B cell (primary cell): ENCODE measurements around the gene CNR2. TPM values are rescaled to one million over a fixed set of nuclear protein-coding genes. Genes with fewer than 3 reads are reported as not detected.

Experiments used
- ATAC-seq: fragments of 200-7000 bp; cut with Tn5 transposase; one replicate; pipeline ENCODE4 v1.10.0; 2021; ENCODE audit warnings: low read depth, mild to moderate bottlenecking, moderate number of reproducible peaks, moderate library complexity
- CTCF ChIA-PET: fragments of 350-600 bp; sonication (Branson Sonifier 250); formaldehyde crosslinking; loops from one replicate; lab custom pipeline; 2021; ENCODE audit warnings: antibody characterized with exemption, inconsistent platforms; lab: Charles Lee
- POLR2A ChIA-PET: fragments of 350-600 bp; sonication (Branson Sonifier 250); formaldehyde crosslinking; loops from one replicate; lab custom pipeline; 2021; ENCODE audit warnings: antibody characterized with exemption; lab: Charles Lee
- DNase-seq: peaks from one replicate; pipeline ENCODE4 v3.0.0; 2013
- H2AFZ ChIP-seq: 2 replicates; pipeline ENCODE4 v1.6.1; 2012; ENCODE audit warnings: mild to moderate bottlenecking, low read depth, low read length; ENCODE audit not compliant: insufficient read depth, poor library complexity, severe bottlenecking
- H3K27ac ChIP-seq, 2 donors: 1 replicate in 1 of 2; 2 replicates in 1 of 2; pipeline ENCODE4 v1.5.1; 2012 to 2013; ENCODE audit warnings: low read length in 2 of 2, mild to moderate bottlenecking in 2 of 2, moderate library complexity in 1 of 2
- H3K27me3 ChIP-seq, 4 experiments: fragments of 200-600 bp in 1 of 4; sonication (generic) in 1 of 4; replicated peaks in 1 of 4; 1 replicate in 2 of 4; 2 replicates in 2 of 4; pipeline versions ENCODE4 v1.6.1 to v1.7.0; 2013 to 2016; ENCODE audit warnings: low read length in 3 of 4, mild to moderate bottlenecking in 2 of 4, mixed read lengths in 1 of 4, moderate library complexity in 1 of 4; ENCODE audit not compliant: insufficient read depth in 4 of 4, control insufficient read depth in 3 of 4; ENCODE audit errors: control extremely low read depth in 1 of 4
- H3K36me3 ChIP-seq, 2 experiments: replicated peaks in 1 of 2; 1 replicate in 1 of 2; 2 replicates in 1 of 2; pipeline versions ENCODE4 v1.6.1 to v1.7.1; 2013; ENCODE audit warnings: low read length in 1 of 2; ENCODE audit not compliant: insufficient read depth in 2 of 2, control insufficient read depth in 1 of 2; ENCODE audit errors: control extremely low read depth in 1 of 2, extremely low read depth in 1 of 2
- H3K4me1 ChIP-seq, 2 donors: fragments of 200-600 bp in 1 of 2; sonication (generic) in 1 of 2; 1 replicate in 1 of 2; 2 replicates in 1 of 2; pipeline versions ENCODE4 v1.5.1 to v1.6.1; 2013 to 2017; ENCODE audit warnings: low read length in 2 of 2; ENCODE audit not compliant: control insufficient read depth in 2 of 2, insufficient read depth in 2 of 2
- H3K4me2 ChIP-seq: replicated peaks from 2 replicates; pipeline ENCODE3; 2012; ENCODE audit warnings: mild to moderate bottlenecking, low read depth, low read length; ENCODE audit not compliant: poor library complexity, severe bottlenecking
- H3K4me3 ChIP-seq, 5 experiments: fragments of 200-600 bp in 1 of 5; sonication (generic) in 1 of 5; 1 replicate in 3 of 5; 2 replicates in 2 of 5; pipeline versions ENCODE4 v1.5.1 to v1.7.0; 2011 to 2016; ENCODE audit warnings: low read length in 4 of 5, mild to moderate bottlenecking in 4 of 5, low read depth in 2 of 5, control low read depth in 1 of 5, moderate library complexity in 1 of 5; ENCODE audit not compliant: insufficient read depth in 1 of 5; ENCODE audit errors: control extremely low read depth in 1 of 5, extremely low read depth in 1 of 5
- H3K79me2 ChIP-seq: fragments of 200-600 bp; sonication (generic); one replicate; pipeline ENCODE4 v1.6.0; 2016; ENCODE audit warnings: low read length; ENCODE audit not compliant: control insufficient read depth, insufficient read depth
- H3K9ac ChIP-seq: fragments of 200-600 bp; sonication (generic); 2 replicates; pipeline ENCODE4 v1.6.1; 2017; ENCODE audit warnings: mild to moderate bottlenecking, low read length, moderate library complexity
- H3K9me3 ChIP-seq, 3 donors: one replicate each; pipeline versions ENCODE4 v1.6.1 to v1.7.1; 2013; ENCODE audit warnings: low read length in 2 of 3; ENCODE audit not compliant: control insufficient read depth in 2 of 3, insufficient read depth in 1 of 3; ENCODE audit errors: control extremely low read depth in 1 of 3
- H4K20me1 ChIP-seq: 2 replicates; pipeline ENCODE4 v1.6.0; 2012; ENCODE audit warnings: mild to moderate bottlenecking, low read length; ENCODE audit not compliant: insufficient read depth, control insufficient read depth, poor library complexity, severe bottlenecking
- H3K27ac Mint-ChIP-seq: one replicate; pipeline ENCODE4 v1.8.0; 2021; ENCODE audit warnings: mixed read lengths
- H3K27me3 Mint-ChIP-seq: one replicate; pipeline ENCODE4 v1.8.0; 2021; ENCODE audit warnings: mixed read lengths
- H3K4me1 Mint-ChIP-seq: one replicate; pipeline ENCODE4 v1.8.0; 2021; ENCODE audit warnings: mixed read lengths
- H3K4me3 Mint-ChIP-seq: one replicate; pipeline ENCODE4 v1.8.0; 2021; ENCODE audit warnings: mixed read lengths
- H3K9me3 Mint-ChIP-seq: one replicate; pipeline ENCODE4 v1.8.0; 2022; ENCODE audit warnings: mixed read lengths; ENCODE audit not compliant: insufficient read depth
- EZH2 ChIP-seq: IDR thresholded peaks from 2 replicates; pipeline ENCODE4 v1.6.1; 2012; ENCODE audit warnings: borderline replicate concordance, low read depth, mild to moderate bottlenecking, moderate library complexity, low read length; ENCODE audit not compliant: insufficient read depth, poor library complexity, severe bottlenecking
- WGBS: methylation state at CpG from one replicate; pipeline ENCODE4 v1.1.5; 2013; ENCODE audit warnings: missing lambda C conversion rate; ENCODE audit not compliant: insufficient coverage; 5-methylcytosine and 5-hydroxymethylcytosine counted together
- intact Hi-C: fragments of 100-400 bp; cut with micrococcal nuclease; formaldehyde crosslinking; loops from one replicate; pipeline ENCODE4 v1.10.0; 2022
- polyA plus RNA-seq: library from polyadenylated mRNA; depleted of rRNA; stranded (reverse); fragments of >200 nt; gene quantifications from 2 replicates; pipeline ENCODE4 v1.2.3, GENCODE V29; 2012
- total RNA-seq, 2 donors: library from RNA; stranded (reverse); fragments of 120-200 nt in 1 of 2; gene quantifications; 1 replicate in 1 of 2; 2 replicates in 1 of 2; pipeline versions ENCODE4 v1.2.3 to v1.2.4, GENCODE V29; 2013 to 2022
- TF ChIP-seq, protein P1 (sequence below): fragments of 200-600 bp; IDR thresholded peaks from one replicate; pipeline ENCODE4 v1.8.0; 2022; ENCODE audit warnings: antibody characterized with exemption, mild to moderate bottlenecking

The CNR2 gene
- total and polyA plus RNA-seq, 2 donors (not counting 1 experiment from before 2014, with no cell fraction given) = 45.6 to 63.4 TPM

DNA sequence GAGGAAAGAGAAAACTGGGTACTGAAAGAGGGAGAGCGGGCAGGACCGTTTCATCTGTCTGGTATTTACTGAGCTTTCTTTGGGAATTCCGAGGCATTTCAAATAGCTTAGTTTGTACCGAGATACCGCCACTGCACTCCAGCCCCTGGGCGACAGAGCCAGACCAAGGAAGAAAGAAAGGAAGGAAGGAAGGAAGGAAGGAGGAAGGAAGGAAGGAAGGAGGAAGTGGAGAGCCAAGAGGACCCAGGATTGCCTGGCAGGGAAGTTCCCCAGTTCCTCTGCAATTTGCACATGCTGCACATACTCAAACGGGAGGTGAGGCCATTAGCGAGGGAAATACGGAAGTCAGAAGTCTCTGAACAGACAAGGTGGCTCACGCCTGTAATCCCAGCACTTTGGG is 44.1 kb downstream of the CNR2 start:
- WGBS = 73% methylated on average over 10 of the region's 10 CpGs
- ATAC-seq = no peak
- ChIA-PET CTCF (interaction anchor here (0.6 to 6.6 kb wide), 11 partner anchors 19 to 95 kb away, joined by 3 to 40 read pairs (median 3); partner anchors contain the start of gene HMGCL), POLR2A (interaction anchor here (0.6 to 1.1 kb wide), 5 partner anchors 36 to 334 kb away, joined by 3 to 9 read pairs (median 4); partner anchors contain the start of gene CNR2)
- Histone ChIP-seq H3K27ac (peak overlapping the region in 1 of 2 donors; percentile 73), H3K36me3 (peaks cover 0 to 32% of the 10 kb centered on the region in 2 experiments), H3K4me1 (peaks cover 18% of the 10 kb centered on the region in 2 donors), H2AFZ (no peak overlapping the region), H3K4me2 (peak overlapping the region; percentile 93), H3K9me3 (no peaks in the 10 kb centered on the region), H3K9ac (peak overlapping the region; percentile 87), H3K79me2 (peaks cover 62% of the 10 kb centered on the region), H3K27me3 (no peaks in the 10 kb centered on the region), H4K20me1 (peaks cover 29% of the 10 kb centered on the region), H3K4me3 (peak overlapping the region in 4 of 5 experiments; percentile 26 to 81 (median 66))
- peaks cover 47% of the 10 kb centered on the region for H3K4me1 Mint-ChIP-seq
- no peak for TF ChIP-seq EZH2
- TF ChIP-seq, protein P1, sequence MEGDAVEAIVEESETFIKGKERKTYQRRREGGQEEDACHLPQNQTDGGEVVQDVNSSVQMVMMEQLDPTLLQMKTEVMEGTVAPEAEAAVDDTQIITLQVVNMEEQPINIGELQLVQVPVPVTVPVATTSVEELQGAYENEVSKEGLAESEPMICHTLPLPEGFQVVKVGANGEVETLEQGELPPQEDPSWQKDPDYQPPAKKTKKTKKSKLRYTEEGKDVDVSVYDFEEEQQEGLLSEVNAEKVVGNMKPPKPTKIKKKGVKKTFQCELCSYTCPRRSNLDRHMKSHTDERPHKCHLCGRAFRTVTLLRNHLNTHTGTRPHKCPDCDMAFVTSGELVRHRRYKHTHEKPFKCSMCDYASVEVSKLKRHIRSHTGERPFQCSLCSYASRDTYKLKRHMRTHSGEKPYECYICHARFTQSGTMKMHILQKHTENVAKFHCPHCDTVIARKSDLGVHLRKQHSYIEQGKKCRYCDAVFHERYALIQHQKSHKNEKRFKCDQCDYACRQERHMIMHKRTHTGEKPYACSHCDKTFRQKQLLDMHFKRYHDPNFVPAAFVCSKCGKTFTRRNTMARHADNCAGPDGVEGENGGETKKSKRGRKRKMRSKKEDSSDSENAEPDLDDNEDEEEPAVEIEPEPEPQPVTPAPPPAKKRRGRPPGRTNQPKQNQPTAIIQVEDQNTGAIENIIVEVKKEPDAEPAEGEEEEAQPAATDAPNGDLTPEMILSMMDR = no peak
- no peaks in the 10 kb centered on the region for H3K27me3 Mint-ChIP-seq
- intact Hi-C loops = no loop called here
- H3K9me3 Mint-ChIP-seq = no peaks in the 10 kb centered on the region
- peak overlapping the region; percentile 91 for H3K27ac Mint-ChIP-seq
- peak; percentile 23 for DNase-seq
- peak overlapping the region; percentile 93 for H3K4me3 Mint-ChIP-seq

DNA sequence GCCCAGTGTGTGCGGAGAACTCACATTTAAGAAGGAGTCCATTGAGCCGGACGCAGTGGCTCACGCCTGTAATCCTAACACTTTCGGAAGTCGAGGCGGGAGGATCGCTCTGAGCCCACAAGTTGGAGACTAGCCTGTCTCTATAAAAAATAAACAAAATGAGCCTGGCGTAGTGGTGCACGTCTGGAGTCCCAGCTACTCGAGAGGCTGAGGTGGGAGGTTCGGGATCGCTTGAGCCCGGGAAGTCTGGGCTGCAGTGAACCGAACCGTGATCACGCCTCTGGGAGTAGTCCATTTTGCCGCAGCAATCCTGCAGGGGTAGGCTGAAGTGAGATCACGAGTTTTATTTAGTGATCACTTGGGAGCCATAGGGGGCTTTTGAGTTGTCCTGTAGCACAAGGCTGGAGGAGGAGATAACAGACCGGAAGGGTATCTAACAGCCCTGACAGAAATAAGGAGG is 44.6 kb downstream of the CNR2 start:
- Histone ChIP-seq H3K27ac (peak overlapping the region in 1 of 2 donors; percentile 73), H2AFZ (peak overlapping the region; percentile 90), H3K27me3 (no peaks in the 10 kb centered on the region), H3K36me3 (peaks cover 0 to 27% of the 10 kb centered on the region in 2 experiments), H3K79me2 (peaks cover 58% of the 10 kb centered on the region), H3K4me2 (peak overlapping the region; percentile 93), H3K4me1 (peaks cover 18% of the 10 kb centered on the region in 2 donors), H3K9ac (peak overlapping the region; percentile 87), H3K4me3 (peak overlapping the region in 4 of 5 experiments; percentile 26 to 81 (median 66)), H3K9me3 (no peaks in the 10 kb centered on the region), H4K20me1 (peaks cover 24% of the 10 kb centered on the region)
- ChIA-PET CTCF (interaction anchor here (0.6 to 6.6 kb wide), 10 partner anchors 19 to 95 kb away, joined by 3 to 40 read pairs (median 4); partner anchors contain the start of gene HMGCL), POLR2A (interaction anchor here (0.8 to 1.1 kb wide), 3 partner anchors 42 to 48 kb away, joined by 4 to 9 read pairs (median 7); partner anchors contain the start of gene CNR2)
- intact Hi-C loops = loop anchor here (1.0 kb wide), 7 partner anchors 10 to 177 kb away; partner anchors contain the start of genes HMGCL and RPL11
- no peaks in the 10 kb centered on the region for H3K27me3 Mint-ChIP-seq
- ATAC-seq = peak; percentile 0
- no peak for DNase-seq
- H3K4me1 Mint-ChIP-seq = peaks cover 45% of the 10 kb centered on the region
- H3K27ac Mint-ChIP-seq = peak overlapping the region; percentile 91
- WGBS = 48% methylated on average over 19 of the region's 20 CpGs
- no peaks in the 10 kb centered on the region for H3K9me3 Mint-ChIP-seq
- TF ChIP-seq EZH2 = no peak
- TF ChIP-seq, protein P1 = peak; percentile 64
- peak overlapping the region; percentile 93 for H3K4me3 Mint-ChIP-seq
